Measurements from ENCODE around the gene GABBR2.

GABBR2 gene

DNA sequence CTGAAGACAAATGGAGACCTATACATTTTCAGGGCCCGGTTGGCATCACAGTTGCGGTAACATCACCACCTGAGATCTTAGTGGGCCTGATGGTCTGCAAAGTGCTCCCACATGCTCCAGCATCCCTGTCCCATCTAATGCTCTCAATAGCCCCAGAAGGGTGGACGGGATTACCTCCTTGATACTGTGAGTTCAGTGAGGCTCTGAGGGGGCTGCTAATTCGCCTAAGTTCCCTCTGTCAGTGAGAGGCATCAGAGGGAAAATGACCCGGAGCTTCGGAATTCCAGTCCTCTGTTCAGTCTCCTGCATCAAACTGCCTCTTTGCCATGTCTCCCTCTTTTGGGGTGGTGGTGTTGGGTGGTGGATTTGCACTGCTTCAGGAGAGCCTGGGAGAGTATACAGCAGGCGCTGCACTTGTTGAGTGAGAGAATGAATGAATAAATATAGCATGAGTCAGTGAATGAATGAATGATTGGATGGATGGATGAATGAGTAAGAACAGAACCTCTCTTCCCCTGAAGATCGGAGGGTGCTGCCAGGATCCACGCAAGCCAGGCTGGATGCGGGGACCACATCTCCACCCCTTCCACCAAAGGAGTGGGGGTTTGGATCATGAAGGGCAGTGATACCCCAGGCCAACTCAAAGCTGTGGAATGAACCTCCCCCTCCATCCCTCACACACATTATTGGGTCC is 141.0 kb downstream of the GABBR2 start:
- no peak for DNase-seq

DNA sequence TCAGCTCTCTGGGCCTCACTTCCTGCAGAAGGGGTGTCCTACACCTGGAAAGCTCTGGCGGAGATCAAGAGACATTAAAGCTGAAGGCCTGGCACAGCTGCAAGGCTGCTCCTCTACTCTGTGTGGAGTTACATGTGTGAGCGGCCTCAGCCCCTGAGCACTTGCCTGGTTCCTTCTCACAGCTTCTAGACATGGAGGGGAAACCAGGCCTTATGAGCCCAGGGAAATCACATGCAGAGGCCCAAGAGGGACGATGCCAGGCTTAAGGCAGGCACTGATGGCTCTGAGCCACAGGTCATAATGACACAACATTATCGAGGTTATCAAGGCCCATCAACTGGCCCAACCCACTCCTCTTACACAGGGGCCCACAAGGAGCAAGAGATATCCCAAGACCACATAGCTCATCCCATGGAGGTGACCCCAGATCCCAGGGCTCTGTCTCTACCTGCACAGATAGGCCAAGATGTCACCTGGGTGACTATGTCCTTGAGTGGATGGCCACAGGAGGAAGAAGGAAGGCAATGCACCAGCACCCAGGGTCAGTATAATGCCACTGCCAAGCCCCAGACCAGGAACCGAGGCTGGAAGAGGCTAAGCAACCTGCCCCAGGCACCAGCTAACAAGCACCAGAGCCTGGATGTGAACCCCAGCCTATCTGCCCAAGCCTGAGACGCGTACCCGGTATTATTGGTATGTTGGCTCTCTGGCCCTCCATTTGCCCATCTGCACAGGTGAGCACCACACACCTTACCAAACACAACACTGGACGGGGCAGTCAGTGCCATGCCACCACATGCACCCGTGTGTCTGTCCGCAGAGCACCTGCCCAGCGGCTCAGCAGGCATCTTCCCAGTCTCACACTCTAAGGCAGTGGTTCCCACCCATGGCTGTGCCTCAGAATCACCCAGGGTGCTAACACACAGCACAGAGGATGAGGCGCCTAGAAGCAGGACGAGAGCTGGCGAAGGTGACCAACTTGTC is 143.3 kb downstream of the GABBR2 start:
- no peak for DNase-seq

- no peak for DNase-seq
Observed at GRCh38 chr9:98564714-98565113, 144.0 kb downstream of the GABBR2 start.

- DNase-seq, result no peak
Observed at GRCh38 chr9:98563988-98564387, 144.7 kb downstream of the GABBR2 start.

GRCh38 chr9:98563212-98563907 is 145.4 kb downstream of the GABBR2 start:
- DNase-seq, result no peak

- DNase-seq, result no peak
Observed at GRCh38 chr9:98559561-98559960, 149.2 kb downstream of the GABBR2 start.

GRCh38 chr9:98558575-98558974 is 150.2 kb downstream of the GABBR2 start:
- DNase-seq, result no peak

DNA sequence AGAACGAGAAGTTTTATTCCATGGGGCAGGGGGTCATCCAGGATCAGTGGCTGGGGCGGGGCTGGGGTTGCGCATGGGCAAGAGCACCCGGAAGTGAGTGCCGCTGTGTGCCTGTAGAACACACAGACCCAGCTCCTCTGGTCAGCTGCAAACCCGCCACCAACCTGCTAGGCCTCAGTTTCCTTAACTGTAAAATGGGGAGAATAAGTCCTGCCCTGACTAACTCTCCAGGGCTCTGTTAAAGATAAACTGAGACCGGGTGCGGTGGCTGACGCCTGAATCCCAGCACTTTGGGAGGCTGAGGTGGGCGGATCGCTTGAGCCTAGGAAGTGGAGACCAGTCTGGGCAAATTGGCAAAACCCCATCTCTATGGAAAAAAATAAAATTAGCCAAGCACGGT is 152.2 kb downstream of the GABBR2 start:
- DNase-seq, result no peak

GRCh38 chr9:98555651-98556465 is 152.9 kb downstream of the GABBR2 start:
- no peak for DNase-seq

- no peak for DNase-seq
Observed at GRCh38 chr9:98554752-98555151, 154.0 kb downstream of the GABBR2 start.

GRCh38 chr9:98552331-98552730 is 156.4 kb downstream of the GABBR2 start:
- DNase-seq, result no peak

DNA sequence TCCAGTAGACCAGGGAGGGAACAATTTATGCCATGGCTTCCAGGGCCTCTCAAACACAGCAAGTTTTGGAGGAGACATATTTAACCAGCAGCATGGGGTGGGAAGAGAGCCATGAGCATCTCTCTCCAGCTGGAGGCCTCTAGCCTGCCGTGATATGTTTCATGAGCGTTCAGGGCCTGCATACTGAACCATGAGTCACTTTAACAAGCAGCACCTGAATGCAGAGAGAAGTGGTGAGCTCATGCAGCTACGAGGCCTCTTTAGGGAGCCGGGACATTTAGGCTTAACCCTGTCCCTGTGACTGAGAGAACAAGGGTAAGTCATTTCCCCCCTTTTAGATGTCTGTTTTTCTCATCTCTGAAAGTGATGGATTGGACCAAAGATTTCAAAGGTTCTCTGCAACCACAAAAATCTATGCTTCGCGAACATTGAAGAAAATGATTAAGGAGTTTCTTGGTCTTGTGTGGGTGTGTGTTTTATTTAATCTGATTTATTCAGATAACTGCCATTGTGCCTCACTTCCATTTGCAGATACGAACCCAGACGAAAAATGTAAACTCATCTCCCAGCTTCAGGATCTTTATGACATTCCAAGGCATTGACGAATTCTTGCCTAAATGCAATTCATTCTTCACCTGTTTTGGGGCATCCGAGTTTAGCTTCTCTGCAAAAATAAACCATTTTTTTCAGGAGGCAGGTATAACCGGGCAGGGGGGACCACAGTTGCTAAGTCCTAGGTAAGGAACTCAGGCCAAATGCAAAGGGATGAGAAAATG is 157.0 kb downstream of the GABBR2 start:
- no peak for DNase-seq

- no peak for DNase-seq
Observed at GRCh38 chr9:98550206-98550820, 158.4 kb downstream of the GABBR2 start.

GRCh38 chr9:98549401-98549800 is 159.3 kb downstream of the GABBR2 start:
- DNase-seq, result no peak

DNA sequence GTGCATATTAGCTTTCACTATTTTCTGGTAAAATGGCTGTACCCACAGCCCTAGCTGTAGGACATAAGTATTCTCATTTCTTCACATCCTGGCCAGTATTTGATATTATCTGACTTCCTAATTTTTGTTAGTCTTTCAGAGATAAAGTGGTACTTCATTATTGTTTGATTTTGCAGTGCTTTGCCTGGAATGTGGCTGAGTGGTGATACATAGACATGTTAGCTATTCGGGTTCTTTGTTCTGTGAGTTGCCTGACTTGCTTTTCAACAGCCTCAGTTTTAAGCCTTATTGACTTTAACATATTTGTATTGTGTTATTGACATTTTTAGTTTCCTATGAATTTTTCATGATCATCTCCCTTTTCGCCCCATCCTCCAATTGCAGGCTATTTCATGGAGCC is 161.1 kb downstream of the GABBR2 start:
- no peak for DNase-seq

DNA sequence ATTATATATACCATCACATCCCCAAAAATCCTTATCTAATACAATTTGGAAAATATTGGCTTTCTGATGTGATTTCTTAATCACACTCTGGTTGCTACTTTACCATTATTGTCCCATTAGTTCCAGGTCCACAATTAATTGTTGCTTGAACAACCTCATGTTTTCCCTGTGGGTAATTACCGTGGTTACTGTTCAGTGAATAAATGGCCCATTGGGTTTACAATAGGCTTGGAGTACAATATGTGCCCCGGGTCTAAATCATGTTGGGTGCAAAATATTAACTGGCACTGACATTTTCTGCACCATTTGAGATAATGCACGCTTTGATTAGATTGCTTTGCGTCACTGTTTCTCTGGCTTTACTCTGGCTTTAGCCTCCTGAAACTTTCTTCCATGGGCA is 163.7 kb downstream of the GABBR2 start:
- DNase-seq, result no peak

DNA sequence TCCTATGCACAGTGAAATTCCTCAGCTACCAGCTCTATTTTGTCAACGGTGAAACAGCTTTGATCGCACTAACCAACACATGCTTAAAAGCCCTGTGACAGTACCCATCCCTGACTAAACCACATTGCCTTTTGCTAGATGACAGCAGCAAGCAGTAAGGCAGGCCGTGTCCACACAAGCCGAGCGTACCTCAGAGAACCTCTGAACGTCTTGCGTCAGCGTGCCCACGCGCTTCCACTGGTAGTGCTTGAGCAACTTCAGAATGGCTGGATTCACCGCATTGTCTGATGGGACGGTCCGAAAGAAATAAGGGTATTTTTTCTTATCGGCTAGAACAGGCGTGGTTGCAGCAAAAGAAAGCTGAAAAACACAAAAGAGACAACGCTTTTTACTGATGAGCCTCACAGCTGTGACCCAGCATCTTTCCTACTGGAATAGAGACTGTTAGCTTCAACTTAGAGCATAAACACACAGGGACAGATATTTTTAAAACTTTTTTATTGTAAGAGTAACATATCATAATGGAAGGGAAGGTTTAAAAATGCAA is 167.0 kb downstream of the GABBR2 start:
- no peak for DNase-seq

DNA sequence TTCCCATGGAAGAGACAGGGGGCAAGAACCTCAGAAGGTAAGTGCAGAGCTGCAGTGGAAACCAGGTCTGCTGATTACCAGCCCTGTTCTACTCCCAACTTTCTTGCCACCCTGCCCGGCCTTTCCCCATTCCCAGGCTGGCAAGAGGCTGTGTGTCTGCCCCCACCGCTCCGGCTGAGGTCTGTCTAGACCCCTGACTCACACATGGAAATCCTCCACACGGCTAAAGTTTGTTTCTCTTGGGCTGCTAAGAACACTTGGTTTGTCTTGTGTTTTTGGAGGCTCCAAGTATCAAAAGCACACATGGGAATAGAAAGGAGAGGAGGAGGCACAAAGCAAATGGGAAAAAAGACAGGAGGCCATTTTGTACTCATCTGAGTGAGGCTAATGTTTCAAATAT is 168.3 kb downstream of the GABBR2 start:
- no peak for DNase-seq

DNA sequence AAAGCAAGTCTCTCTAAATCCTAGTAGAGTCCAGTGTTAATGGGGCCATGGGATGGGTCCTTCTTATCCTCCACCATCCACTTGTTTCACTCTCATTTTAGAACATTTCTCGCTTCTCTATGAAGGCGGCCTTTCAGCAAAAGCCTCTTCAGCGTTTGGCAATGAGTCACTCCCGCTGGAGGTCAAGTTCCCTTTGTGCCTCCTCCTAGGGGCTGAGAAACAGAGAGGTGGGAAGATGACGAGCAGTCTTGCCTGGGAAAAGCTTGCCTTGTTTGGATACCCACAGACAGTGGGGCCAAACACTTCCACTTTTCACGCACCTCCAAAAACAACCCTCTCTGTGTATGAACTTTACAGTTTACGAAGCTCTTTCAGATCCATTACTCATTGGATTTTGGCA is 168.8 kb downstream of the GABBR2 start:
- DNase-seq, result no peak

GRCh38 chr9:98538626-98539031 is 170.1 kb downstream of the GABBR2 start:
- DNase-seq, result no peak

- no peak for DNase-seq
Observed at GRCh38 chr9:98538203-98538602, 170.5 kb downstream of the GABBR2 start.
